Astrocyte of the spinal cord (primary cell): ENCODE data around the gene LONRF3.
A peak's percentile ranks its signal among the peaks of the same experiment; 100 is the strongest.
"Not testable (repeated sequence)": the region's sequence is repeated elsewhere in the genome, so short reads cannot be mapped to it uniquely, and the experiment has no call there.

Experiments used
- DNase-seq: peaks from one replicate; pipeline ENCODE4 v3.0.0; 2011; ENCODE audit warnings: low read depth, low spot score
- H3K4me3 ChIP-seq: 2 replicates; pipeline ENCODE4 v1.5.1; 2011; ENCODE audit warnings: low read depth, mild to moderate bottlenecking, low read length, moderate library complexity
- CTCF ChIP-seq: IDR thresholded peaks from 2 replicates; pipeline ENCODE4 v1.5.1; 2012; ENCODE audit warnings: low read depth, mild to moderate bottlenecking, low read length, inconsistent platforms
- in situ Hi-C: cut with HindIII; loops from 2 replicates; pipeline ENCODE4 v1.10.0; 2017; ENCODE audit warnings: low sequenced_read_pairs

Gene LONRF3

GRCh38 chrX:119013164-119013563 is 38.7 kb downstream of the LONRF3 start:
- no peak overlapping the region for H3K4me3 ChIP-seq
- no peak for DNase-seq
- no peak for TF ChIP-seq CTCF
- in situ Hi-C loops, result no loop called here

- DNase-seq, result peak; percentile 85
- TF ChIP-seq CTCF, result no peak
- in situ Hi-C loops, result no loop called here
- H3K4me3 ChIP-seq, result no peak overlapping the region
These were observed 41.2 kb downstream of the LONRF3 start for GRCh38 chrX:119015407-119016237.

- H3K4me3 ChIP-seq, result no peak overlapping the region
- TF ChIP-seq CTCF, result no peak
- DNase-seq, result no peak
- in situ Hi-C loops, result no loop called here
These were observed 42.7 kb downstream of the LONRF3 start for GRCh38 chrX:119017077-119017476.

- DNase-seq, result no peak
- in situ Hi-C loops, result no loop called here
- no peak for TF ChIP-seq CTCF
- H3K4me3 ChIP-seq, result no peak overlapping the region
These were observed 51.5 kb downstream of the LONRF3 start for GRCh38 chrX:119025900-119026299.

GRCh38 chrX:119026344-119026743 is 51.9 kb downstream of the LONRF3 start:
- H3K4me3 ChIP-seq, in situ Hi-C loops, DNase-seq: not testable (repeated sequence)

- H3K4me3 ChIP-seq, DNase-seq, in situ Hi-C loops: not testable (repeated sequence)
These were observed 53.7 kb downstream of the LONRF3 start for GRCh38 chrX:119027960-119028732.

- no peak for TF ChIP-seq CTCF
- DNase-seq, result no peak
- in situ Hi-C loops, result no loop called here
- no peak overlapping the region for H3K4me3 ChIP-seq
These were observed 54.4 kb downstream of the LONRF3 start for GRCh38 chrX:119028733-119029330.

GRCh38 chrX:119029656-119030055 is 55.2 kb downstream of the LONRF3 start:
- DNase-seq, in situ Hi-C loops, H3K4me3 ChIP-seq: not testable (repeated sequence)
